ENCODE results near the gene PDZD7.

Gene PDZD7

GRCh38 chr10:101005361-101005760 is 25.6 kb downstream of the PDZD7 start:
- in situ Hi-C loops (cut with HindIII; ENCODE audit: low sequenced_read_pairs), result no loop called here

- in situ Hi-C loops (cut with HindIII; ENCODE audit: low sequenced_read_pairs), result no loop called here
Measured at GRCh38 chr10:101003639-101004206, 27.2 kb downstream of the PDZD7 start.

- in situ Hi-C loops (cut with HindIII; ENCODE audit: low sequenced_read_pairs), result no loop called here
Measured at GRCh38 chr10:101002456-101002855, 28.5 kb downstream of the PDZD7 start.

GRCh38 chr10:101001659-101002035 is 29.3 kb downstream of the PDZD7 start:
- in situ Hi-C loops (cut with HindIII; ENCODE audit: low sequenced_read_pairs), result no loop called here

GRCh38 chr10:101000915-101001658 is 29.8 kb downstream of the PDZD7 start:
- in situ Hi-C loops (cut with HindIII; ENCODE audit: low sequenced_read_pairs), result no loop called here

GRCh38 chr10:101000127-101000914 is 30.6 kb downstream of the PDZD7 start:
- in situ Hi-C loops (cut with HindIII; ENCODE audit: low sequenced_read_pairs), result no loop called here

- in situ Hi-C loops (cut with HindIII; ENCODE audit: low sequenced_read_pairs), result no loop called here
Measured at GRCh38 chr10:100999742-101000126, 31.2 kb downstream of the PDZD7 start, which contains the start of gene LZTS2. TSS of gene LZTS2 (plus strand) at chr10:100999808. CDS start at chr10:101002539, 2,731 bp downstream.

- in situ Hi-C loops (cut with HindIII; ENCODE audit: low sequenced_read_pairs), result no loop called here
Measured at GRCh38 chr10:100998991-100999741, 31.8 kb downstream of the PDZD7 start.

GRCh38 chr10:100998183-100998990 is 32.5 kb downstream of the PDZD7 start:
- in situ Hi-C loops (cut with HindIII; ENCODE audit: low sequenced_read_pairs), result no loop called here

GRCh38 chr10:100997360-100998182 is 33.4 kb downstream of the PDZD7 start:
- in situ Hi-C loops (cut with HindIII; ENCODE audit: low sequenced_read_pairs), result no loop called here

GRCh38 chr10:100996678-100997359 is 34.1 kb downstream of the PDZD7 start:
- in situ Hi-C loops (cut with HindIII; ENCODE audit: low sequenced_read_pairs), result no loop called here

- in situ Hi-C loops (cut with HindIII; ENCODE audit: low sequenced_read_pairs), result no loop called here
Measured at GRCh38 chr10:100995181-100995580, 35.7 kb downstream of the PDZD7 start.

- in situ Hi-C loops (cut with HindIII; ENCODE audit: low sequenced_read_pairs), result no loop called here
Measured at GRCh38 chr10:100993986-100994708, 36.8 kb downstream of the PDZD7 start.

GRCh38 chr10:100989088-100989487 is 41.8 kb downstream of the PDZD7 start:
- in situ Hi-C loops (cut with HindIII; ENCODE audit: low sequenced_read_pairs), result no loop called here

GRCh38 chr10:100988166-100988565 is 42.8 kb downstream of the PDZD7 start:
- in situ Hi-C loops (cut with HindIII; ENCODE audit: low sequenced_read_pairs), result no loop called here

GRCh38 chr10:100987685-100988049 is 43.3 kb downstream of the PDZD7 start:
- in situ Hi-C loops (cut with HindIII; ENCODE audit: low sequenced_read_pairs), result no loop called here

GRCh38 chr10:100986952-100987684 is 43.8 kb downstream of the PDZD7 start, which contains the start of the genes MRPL43 and TWNK:
TSS of gene MRPL43 (minus strand) at chr10:100987497. CDS start at chr10:100987443, 54 bp downstream.
TSS of gene TWNK (plus strand) at chr10:100987543. CDS start at chr10:100988211, 668 bp downstream.
- in situ Hi-C loops (cut with HindIII; ENCODE audit: low sequenced_read_pairs), result no loop called here
